H1 (cell line): Measurements from ENCODE around the gene MEN1. TPM values are rescaled to one million over a fixed set of nuclear protein-coding genes. Genes with fewer than 3 reads are reported as not detected.

ENCODE experiments used
- SIN3A ChIP-seq, 2 experiments: IDR thresholded peaks in 1 of 2; conservative IDR thresholded peaks in 1 of 2; 2 replicates each; pipeline ENCODE4 v1.6.1; 2011 to 2012; ENCODE audit warnings: low read length in 2 of 2, improper control_type of control experiment in 1 of 2, low read depth in 1 of 2, mild to moderate bottlenecking in 1 of 2
- TCF12 ChIP-seq: IDR thresholded peaks from 2 replicates; pipeline ENCODE4 v1.6.1; 2011; ENCODE audit warnings: low read depth, mild to moderate bottlenecking, low read length
- polyA plus RNA-seq, 7 experiments: library from polyadenylated mRNA; depleted of rRNA in 3 of 7; stranded (reverse) in 5 of 7; unstranded in 2 of 7; fragments of >200 nt in 5 of 7; fragments of 200-250 nt in 2 of 7; gene quantifications; 1 replicate in 5 of 7; 2 replicates in 1 of 7; 4 replicates in 1 of 7; pipeline versions ENCODE4 v1.2.1 to v1.2.3, GENCODE V29; 2011 to 2013; ENCODE audit warnings: missing spikeins in 2 of 7, mixed read lengths in 2 of 7
- total RNA-seq: library from RNA; stranded (reverse); fragmentation: NEBNext Ultra II Directional; extraction: Animal tissue kit (Norgen Biotek cat#: 25700); gene quantifications from 2 replicates; pipeline ENCODE4 v1.2.1, GENCODE V29; 2021
- TF ChIP-seq, protein P1 (sequence below): IDR thresholded peaks from 2 replicates; pipeline ENCODE4 v1.6.1; 2012; ENCODE audit warnings: inconsistent platforms
- TF ChIP-seq, protein P2 (sequence below): IDR thresholded peaks from 2 replicates; pipeline ENCODE4 v1.6.1; 2012; ENCODE audit warnings: inconsistent platforms

The MEN1 gene
- total and polyA plus RNA-seq, 2 of the 8 experiments (the other 6 are each of a cell fraction or from before 2014, with no cell fraction given) = 47.2 to 56.3 TPM

GRCh38 chr11:64853709-64854108, 43.4 kb upstream of the MEN1 start (continued):
- TF ChIP-seq, protein P1, sequence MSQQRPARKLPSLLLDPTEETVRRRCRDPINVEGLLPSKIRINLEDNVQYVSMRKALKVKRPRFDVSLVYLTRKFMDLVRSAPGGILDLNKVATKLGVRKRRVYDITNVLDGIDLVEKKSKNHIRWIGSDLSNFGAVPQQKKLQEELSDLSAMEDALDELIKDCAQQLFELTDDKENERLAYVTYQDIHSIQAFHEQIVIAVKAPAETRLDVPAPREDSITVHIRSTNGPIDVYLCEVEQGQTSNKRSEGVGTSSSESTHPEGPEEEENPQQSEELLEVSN = no peak
- TF ChIP-seq, protein P2, sequence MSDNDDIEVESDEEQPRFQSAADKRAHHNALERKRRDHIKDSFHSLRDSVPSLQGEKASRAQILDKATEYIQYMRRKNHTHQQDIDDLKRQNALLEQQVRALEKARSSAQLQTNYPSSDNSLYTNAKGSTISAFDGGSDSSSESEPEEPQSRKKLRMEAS = no peak
- TF ChIP-seq SIN3A (conservative IDR thresholded peaks at IDR 0.05 in 1 of 2, IDR thresholded peaks at IDR 0.05 in 1 of 2; ENCODE audit: low read depth in 1 of 2, low read length in 2 of 2) (no peak), TCF12 (no peak)
